ENCODE measurements around the gene COBL. TPM values are rescaled to one million over a fixed set of nuclear protein-coding genes. Genes with fewer than 3 reads are reported as not detected.

COBL gene
- total and polyA plus RNA-seq, 2 donors (not counting 3 experiments of a cell fraction or from before 2014, with no cell fraction given): 0.11 TPM; not detected in 1

DNA sequence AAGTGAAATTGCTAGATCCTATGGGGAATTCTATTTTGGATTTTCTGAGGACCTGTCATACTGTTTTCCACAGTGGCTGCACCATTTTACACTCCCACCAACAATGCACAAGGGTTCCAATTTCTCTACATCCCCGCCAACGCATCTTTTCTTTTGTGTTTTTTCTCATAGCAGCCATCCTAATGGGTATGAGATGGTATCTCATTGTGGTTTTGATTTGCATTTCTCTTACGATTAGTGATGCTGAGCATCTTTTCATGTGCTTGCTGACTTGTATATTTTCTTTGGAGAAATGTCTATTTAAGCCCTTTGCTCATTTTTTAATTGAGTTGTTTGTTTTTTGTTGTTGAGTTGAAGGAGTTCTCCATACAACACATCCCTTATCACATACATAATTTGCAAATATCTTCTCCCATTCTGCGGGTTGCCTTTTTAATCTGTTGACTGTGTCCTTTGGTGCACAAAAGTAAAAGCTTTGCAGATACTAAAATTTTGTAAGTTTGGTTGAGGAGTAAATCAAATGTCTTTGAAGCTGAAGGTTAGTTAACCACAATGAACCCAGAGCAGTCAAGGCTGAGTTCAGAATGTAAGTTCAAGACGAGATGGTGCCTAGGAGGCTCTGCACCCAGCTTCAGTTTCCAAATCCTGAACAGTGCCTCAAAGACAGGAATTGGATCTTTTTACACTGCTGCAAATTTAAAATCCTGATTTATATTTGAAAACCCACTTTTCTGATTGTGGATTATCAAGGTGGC is 195.4 kb downstream of the COBL start:
- no peak overlapping the region for H2AFZ ChIP-seq (ENCODE audit: low read depth, low read length)
- H3K27me3 ChIP-seq (ENCODE audit: control insufficient read depth in 2 of 2, insufficient read depth in 2 of 2, low read length in 2 of 2): peaks cover 0 to 3% of the 10 kb centered on the region in 2 experiments
- dilution Hi-C loops (cut with MboI; ENCODE audit: extremely low pct_ligation_motif_present, low sequenced_read_pairs): no loop called here
- H3K4me1 ChIP-seq (ENCODE audit: control insufficient read depth, extremely low read depth, insufficient read depth, low read length): peaks cover 12% of the 10 kb centered on the region
- TF ChIP-seq EZH2 (IDR thresholded peaks at IDR 0.05; ENCODE audit: borderline replicate concordance, low read depth, low read length, severe bottlenecking): no peak
- H3K4me3 ChIP-seq (replicated peaks in 1 of 3; ENCODE audit: insufficient read depth in 1 of 3, low read depth in 1 of 3, low read length in 3 of 3): no peak overlapping the region
- H3K9me1 ChIP-seq (replicated peaks; ENCODE audit: control insufficient read depth, extremely low read depth, insufficient read depth, low read length): no peaks in the 10 kb centered on the region
- ChIA-PET CTCF (interaction anchor here (0.9 to 1.9 kb wide), 6 partner anchors 12 to 42 kb away, joined by 3 to 8 read pairs (median 4); no protein-coding TSS in a partner anchor), POLR2A (no interaction called here)
- H3K9me3 ChIP-seq (replicated peaks; ENCODE audit: control insufficient read depth, insufficient read depth, low read length): no peaks in the 10 kb centered on the region
- H3K4me2 ChIP-seq (ENCODE audit: insufficient read depth, low read length): no peak overlapping the region
- peak overlapping the region; percentile 26 for H3K9ac ChIP-seq (replicated peaks; ENCODE audit: extremely low read depth, insufficient read depth, low read length)
- intact Hi-C loops (cut with micrococcal nuclease): loop anchor here (5.0 kb wide), 1 partner anchor 329 kb away; no protein-coding TSS in a partner anchor
- FAIRE-seq (peak; percentile 12), DNase-seq (ENCODE audit: low read depth, low spot score) (no peak)
- no peaks in the 10 kb centered on the region for H3K79me2 ChIP-seq (ENCODE audit: control insufficient read depth, insufficient read depth, low read length)
- no peak overlapping the region for H3K27ac ChIP-seq (ENCODE audit: insufficient read depth, low read depth, low read length)
- no peaks in the 10 kb centered on the region for H3K36me3 ChIP-seq (ENCODE audit: control insufficient read depth in 2 of 2, extremely low read depth in 1 of 2, insufficient read depth in 2 of 2, low read length in 2 of 2)
- no peaks in the 10 kb centered on the region for H4K20me1 ChIP-seq (replicated peaks; ENCODE audit: control insufficient read depth, extremely low read depth, insufficient read depth, low read length)
- BruUV-seq (replicated peaks): TSS peak; percentile 82

DNA sequence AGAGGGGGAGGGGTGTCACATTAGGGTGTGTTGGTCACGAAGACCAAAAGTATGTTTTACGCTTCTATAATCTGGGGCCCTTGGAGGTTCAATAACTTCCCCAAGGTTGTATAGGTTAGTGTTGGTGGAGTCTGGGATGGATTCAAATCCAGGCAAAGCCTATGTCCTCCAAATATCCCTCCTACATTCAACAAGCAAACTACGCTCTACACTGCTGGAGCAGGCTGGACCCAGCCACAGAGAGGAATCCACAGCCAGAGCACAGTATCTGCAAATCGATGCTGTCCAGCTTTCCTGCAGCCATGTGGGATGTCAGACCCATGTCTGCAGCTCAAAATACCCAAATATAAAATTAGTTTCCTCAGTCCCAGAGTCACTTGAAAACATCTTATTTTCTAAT is 198.0 kb downstream of the COBL start:
- Histone ChIP-seq H3K9ac (replicated peaks; ENCODE audit: extremely low read depth, insufficient read depth, low read length) (no peak overlapping the region), H3K4me2 (ENCODE audit: insufficient read depth, low read length) (no peak overlapping the region), H2AFZ (ENCODE audit: low read depth, low read length) (no peak overlapping the region), H3K79me2 (ENCODE audit: control insufficient read depth, insufficient read depth, low read length) (no peaks in the 10 kb centered on the region), H3K9me3 (replicated peaks; ENCODE audit: control insufficient read depth, insufficient read depth, low read length) (no peaks in the 10 kb centered on the region), H3K4me1 (ENCODE audit: control insufficient read depth, extremely low read depth, insufficient read depth, low read length) (peaks cover 12% of the 10 kb centered on the region), H3K9me1 (replicated peaks; ENCODE audit: control insufficient read depth, extremely low read depth, insufficient read depth, low read length) (no peaks in the 10 kb centered on the region), H3K36me3 (ENCODE audit: control insufficient read depth in 2 of 2, extremely low read depth in 1 of 2, insufficient read depth in 2 of 2, low read length in 2 of 2) (no peaks in the 10 kb centered on the region), H4K20me1 (replicated peaks; ENCODE audit: control insufficient read depth, extremely low read depth, insufficient read depth, low read length) (no peaks in the 10 kb centered on the region), H3K4me3 (replicated peaks in 1 of 3; ENCODE audit: insufficient read depth in 1 of 3, low read depth in 1 of 3, low read length in 3 of 3) (no peak overlapping the region), H3K27me3 (ENCODE audit: control insufficient read depth in 2 of 2, insufficient read depth in 2 of 2, low read length in 2 of 2) (peaks cover 3 to 5% of the 10 kb centered on the region in 2 experiments), H3K27ac (ENCODE audit: insufficient read depth, low read depth, low read length) (no peak overlapping the region)
- ChIA-PET POLR2A (no interaction called here), CTCF (interaction anchor here (0.8 to 1.2 kb wide), 2 partner anchors 30 to 67 kb away, joined by 3 read pairs; no protein-coding TSS in a partner anchor)
- BruUV-seq (replicated peaks): no TSS peak
- dilution Hi-C loops (cut with MboI; ENCODE audit: extremely low pct_ligation_motif_present, low sequenced_read_pairs) (no loop called here), intact Hi-C loops (cut with micrococcal nuclease) (no loop called here)
- FAIRE-seq (no peak), DNase-seq (ENCODE audit: low read depth, low spot score) (no peak)
- TF ChIP-seq GATA2 (IDR thresholded peaks at IDR 0.05; ENCODE audit: insufficient read depth, insufficient read length, low read depth, low read length): no peak
- no peak for TF ChIP-seq FOS (IDR thresholded peaks at IDR 0.05; ENCODE audit: borderline replicate concordance, insufficient read depth, low read length)
- TF ChIP-seq, protein P1, sequence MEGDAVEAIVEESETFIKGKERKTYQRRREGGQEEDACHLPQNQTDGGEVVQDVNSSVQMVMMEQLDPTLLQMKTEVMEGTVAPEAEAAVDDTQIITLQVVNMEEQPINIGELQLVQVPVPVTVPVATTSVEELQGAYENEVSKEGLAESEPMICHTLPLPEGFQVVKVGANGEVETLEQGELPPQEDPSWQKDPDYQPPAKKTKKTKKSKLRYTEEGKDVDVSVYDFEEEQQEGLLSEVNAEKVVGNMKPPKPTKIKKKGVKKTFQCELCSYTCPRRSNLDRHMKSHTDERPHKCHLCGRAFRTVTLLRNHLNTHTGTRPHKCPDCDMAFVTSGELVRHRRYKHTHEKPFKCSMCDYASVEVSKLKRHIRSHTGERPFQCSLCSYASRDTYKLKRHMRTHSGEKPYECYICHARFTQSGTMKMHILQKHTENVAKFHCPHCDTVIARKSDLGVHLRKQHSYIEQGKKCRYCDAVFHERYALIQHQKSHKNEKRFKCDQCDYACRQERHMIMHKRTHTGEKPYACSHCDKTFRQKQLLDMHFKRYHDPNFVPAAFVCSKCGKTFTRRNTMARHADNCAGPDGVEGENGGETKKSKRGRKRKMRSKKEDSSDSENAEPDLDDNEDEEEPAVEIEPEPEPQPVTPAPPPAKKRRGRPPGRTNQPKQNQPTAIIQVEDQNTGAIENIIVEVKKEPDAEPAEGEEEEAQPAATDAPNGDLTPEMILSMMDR (IDR thresholded peaks at IDR 0.05; ENCODE audit: extremely low read depth in 1 of 2, insufficient read depth in 1 of 2, low read depth in 1 of 2, low read length in 2 of 2): no peak
- no peak for TF ChIP-seq EZH2 (IDR thresholded peaks at IDR 0.05; ENCODE audit: borderline replicate concordance, low read depth, low read length, severe bottlenecking)
- TF ChIP-seq JUN (IDR thresholded peaks at IDR 0.05; ENCODE audit: borderline replicate concordance, insufficient read depth, insufficient read length, low read depth): no peak
- TF ChIP-seq POLR2A (IDR thresholded peaks at IDR 0.05; ENCODE audit: low read depth, low read length): no peak
- TF ChIP-seq, protein P2, sequence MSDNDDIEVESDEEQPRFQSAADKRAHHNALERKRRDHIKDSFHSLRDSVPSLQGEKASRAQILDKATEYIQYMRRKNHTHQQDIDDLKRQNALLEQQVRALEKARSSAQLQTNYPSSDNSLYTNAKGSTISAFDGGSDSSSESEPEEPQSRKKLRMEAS (IDR thresholded peaks at IDR 0.05; ENCODE audit: insufficient read depth, insufficient read length): no peak
- TF ChIP-seq MYC (IDR thresholded peaks at IDR 0.05; ENCODE audit: low read depth, low read length): no peak
- TF ChIP-seq POLR2AphosphoS5 (IDR thresholded peaks at IDR 0.05; ENCODE audit: insufficient read depth, low read depth, low read length): no peak
